Measurements from ENCODE around the gene GPR78.
"Not testable (repeated sequence)": the region's sequence is repeated elsewhere in the genome, so short reads cannot be mapped to it uniquely, and the experiment has no call there.

GPR78 gene

DNA sequence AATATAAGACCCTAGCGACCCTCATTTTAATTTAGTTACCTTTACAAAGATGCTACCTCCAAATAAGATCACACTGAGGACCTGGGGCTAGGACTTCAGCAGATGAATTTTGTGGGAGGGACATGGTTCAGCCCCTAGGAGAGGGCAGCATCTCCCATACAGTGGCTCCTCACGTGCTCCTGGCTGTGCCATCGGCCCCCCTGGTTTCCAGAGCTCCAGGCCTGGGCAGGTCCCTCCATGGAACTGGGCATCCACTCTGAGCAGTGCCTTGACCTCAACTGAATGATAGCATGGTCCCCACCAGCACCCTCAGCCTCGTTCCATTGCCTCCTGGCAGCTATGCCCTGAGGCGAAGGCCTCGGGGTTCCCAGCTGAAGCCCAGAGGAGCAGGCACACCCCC is 51.7 kb downstream of the GPR78 start:
- H3K9me3 Mint-ChIP-seq; H3K27me3 Mint-ChIP-seq; H3K4me3 Mint-ChIP-seq; ATAC-seq (ENCODE audit: low read depth); H3K36me3 Mint-ChIP-seq; H3K27ac Mint-ChIP-seq; H3K4me1 Mint-ChIP-seq; DNase-seq (ENCODE audit: low spot score in 2 of 2): not testable (repeated sequence)

DNA sequence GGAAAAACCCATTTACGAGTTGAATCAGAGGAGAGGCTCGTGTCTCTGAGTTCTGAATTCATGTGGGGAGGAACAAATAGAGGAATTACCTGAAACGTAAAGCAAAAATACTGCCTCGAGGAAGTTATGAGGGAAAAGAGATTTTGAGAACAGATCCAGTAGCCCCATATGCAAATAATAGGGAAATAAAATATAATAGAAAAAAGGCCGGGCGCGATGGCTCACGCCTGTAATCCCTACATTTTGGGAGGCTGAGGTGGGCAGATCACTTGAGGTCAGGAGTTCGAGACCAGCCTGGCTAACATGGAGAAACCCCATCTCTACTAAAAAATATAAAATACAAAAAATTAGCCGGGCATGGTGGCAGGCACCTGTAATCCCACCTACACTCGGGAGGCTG is 54.6 kb downstream of the GPR78 start:
- H3K36me3 Mint-ChIP-seq; H3K4me1 Mint-ChIP-seq; DNase-seq (ENCODE audit: low spot score in 2 of 2); H3K27me3 Mint-ChIP-seq; H3K27ac Mint-ChIP-seq; H3K4me3 Mint-ChIP-seq; H3K9me3 Mint-ChIP-seq; ATAC-seq (ENCODE audit: low read depth): not testable (repeated sequence)

DNA sequence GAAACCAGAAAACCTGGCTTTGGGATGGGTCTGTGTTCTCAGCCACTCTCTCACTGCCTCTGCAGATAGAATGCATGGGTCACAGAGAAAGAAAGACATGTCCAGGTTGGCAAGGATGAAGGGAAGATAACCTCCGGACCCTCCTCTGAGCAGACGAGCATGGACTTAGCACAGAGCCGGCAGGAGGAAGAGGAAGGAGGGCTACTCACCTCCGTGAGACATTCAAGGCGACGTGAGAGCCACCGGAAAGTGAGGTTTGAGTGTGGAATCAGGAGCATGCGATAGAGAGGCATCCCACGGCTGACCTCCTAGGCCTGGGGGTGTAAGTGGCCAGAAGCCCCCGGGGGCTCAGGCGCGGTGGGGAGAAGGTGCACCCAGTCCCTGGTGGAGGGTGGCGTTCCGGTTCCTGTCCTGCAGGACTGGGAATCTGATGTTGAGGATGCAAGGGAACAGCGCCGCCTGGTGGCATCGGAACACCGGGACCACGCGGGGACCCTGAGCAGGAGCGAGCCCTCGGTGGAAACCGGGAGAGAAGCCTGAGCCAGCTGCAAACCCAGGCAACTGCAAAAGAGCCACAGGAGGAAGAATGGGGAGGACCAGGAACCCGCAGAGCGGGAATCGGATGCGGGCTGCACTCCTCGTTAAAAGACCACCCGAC is 55.8 kb downstream of the GPR78 start:
- not testable (repeated sequence) for DNase-seq (ENCODE audit: low spot score in 2 of 2); H3K36me3 Mint-ChIP-seq; ATAC-seq (ENCODE audit: low read depth); H3K4me1 Mint-ChIP-seq; H3K9me3 Mint-ChIP-seq; H3K4me3 Mint-ChIP-seq; H3K27ac Mint-ChIP-seq; H3K27me3 Mint-ChIP-seq

All from memory B cell (primary cell).